GM19467 (cell line): Measurements from ENCODE around the gene IFT88.

Source experiments
- ATAC-seq: cut with Tn5 transposase; IDR thresholded peaks from one replicate; pipeline ENCODE4 v1.9.1; 2021; ENCODE audit warnings: mild to moderate bottlenecking, moderate library complexity; ENCODE audit not compliant: unreplicated experiment

The IFT88 gene

GRCh38 chr13:20566898-20567874 lies at the start of gene IFT88:
TSS of gene IFT88 (plus strand) at chr13:20567157. CDS start at chr13:20574386, 7,229 bp downstream.
- ATAC-seq, result peak; percentile 82

GRCh38 chr13:20518660-20519100 lies 48.3 kb upstream of the IFT88 start:
- ATAC-seq, result no peak

GRCh38 chr13:20519875-20520274 lies 47.1 kb upstream of the IFT88 start:
- no peak for ATAC-seq

- no peak for ATAC-seq
Observed at GRCh38 chr13:20521364-20522115, 45.4 kb upstream of the IFT88 start.

- ATAC-seq, result peak; percentile 9
Observed at GRCh38 chr13:20525144-20525600, 41.8 kb upstream of the IFT88 start.

GRCh38 chr13:20525601-20526544 lies 41.1 kb upstream of the IFT88 start, which contains the start of gene CRYL1:
TSS of gene CRYL1 (minus strand) at chr13:20525857. CDS start at chr13:20525794, 63 bp downstream.
- ATAC-seq, result peak; percentile 78

- no peak for ATAC-seq
Observed at GRCh38 chr13:20526664-20527063, 40.3 kb upstream of the IFT88 start.

GRCh38 chr13:20528452-20528851 lies 38.5 kb upstream of the IFT88 start:
- ATAC-seq, result no peak

GRCh38 chr13:20534038-20534608 lies 32.8 kb upstream of the IFT88 start:
- ATAC-seq, result no peak

- ATAC-seq, result no peak
Observed at GRCh38 chr13:20536992-20537391, 30.0 kb upstream of the IFT88 start.

GRCh38 chr13:20544201-20544923 lies 22.6 kb upstream of the IFT88 start:
- no peak for ATAC-seq

GRCh38 chr13:20546556-20546955 lies 20.4 kb upstream of the IFT88 start:
- no peak for ATAC-seq

GRCh38 chr13:20547479-20547908 lies 19.5 kb upstream of the IFT88 start:
- no peak for ATAC-seq

GRCh38 chr13:20550799-20551198 lies 16.2 kb upstream of the IFT88 start:
- no peak for ATAC-seq

- no peak for ATAC-seq
Observed at GRCh38 chr13:20553311-20553710, 13.6 kb upstream of the IFT88 start.

GRCh38 chr13:20558982-20559381 lies 8.0 kb upstream of the IFT88 start:
- no peak for ATAC-seq

- no peak for ATAC-seq
Observed at GRCh38 chr13:20559659-20560356, 7.1 kb upstream of the IFT88 start.

GRCh38 chr13:20561741-20562140 lies 5.2 kb upstream of the IFT88 start:
- no peak for ATAC-seq
